GM20000 (cell line): ENCODE data around the gene KATNB1.

Source experiments
- DNase-seq: peaks from one replicate; pipeline ENCODE4 v3.0.0; 2012; ENCODE audit warnings: low spot score
- CTCF ChIP-seq: IDR thresholded peaks from 2 replicates; pipeline ENCODE4 v1.5.1; 2012; ENCODE audit warnings: mild to moderate bottlenecking, control low read depth; ENCODE audit errors: extremely low read depth, missing control alignments

KATNB1 gene

GRCh38 chr16:57697896-57698537, 37.6 kb upstream of the KATNB1 start:
- no peak for TF ChIP-seq CTCF
- no peak for DNase-seq

GRCh38 chr16:57698812-57699405, 36.7 kb upstream of the KATNB1 start:
- no peak for TF ChIP-seq CTCF

GRCh38 chr16:57699481-57699880, 36.1 kb upstream of the KATNB1 start:
- no peak for TF ChIP-seq CTCF
- DNase-seq: no peak

More at GRCh38 chr16:57698812-57699405, 36.7 kb upstream of the KATNB1 start:
- DNase-seq: no peak

- TF ChIP-seq CTCF: no peak
- no peak for DNase-seq
Observed at GRCh38 chr16:57699899-57700298, 35.7 kb upstream of the KATNB1 start.

- DNase-seq: no peak
- TF ChIP-seq CTCF: no peak
Observed at GRCh38 chr16:57700781-57701551, 34.6 kb upstream of the KATNB1 start.

- no peak for TF ChIP-seq CTCF
- DNase-seq: no peak
Observed at GRCh38 chr16:57701759-57702371, 33.7 kb upstream of the KATNB1 start.
